Activated CD4-positive, alpha-beta T cell treated with anti-CD3 and anti-CD28 coated beads, Interleukin-2, amount 10 ng/mL, durations not matched to agents 7 days and 5 days (primary cell): Measurements from ENCODE around the gene LPAR1. TPM values are rescaled to one million over a fixed set of nuclear protein-coding genes. Genes with fewer than 3 reads are reported as not detected.

Source experiments
- CTCF ChIA-PET: fragments of 350-600 bp; sonication (Branson Sonifier 250); formaldehyde crosslinking; loops from one replicate; lab custom pipeline; 2021; ENCODE audit warnings: antibody characterized with exemption; lab: Charles Lee
- POLR2A ChIA-PET: fragments of 350-600 bp; sonication (Branson Sonifier 250); formaldehyde crosslinking; loops from one replicate; lab custom pipeline; 2021; ENCODE audit warnings: antibody characterized with exemption; lab: Charles Lee
- DNase-seq: peaks from one replicate; pipeline ENCODE4 v3.0.0-alpha.2; 2020
- H3K27ac Mint-ChIP-seq: one replicate; pipeline ENCODE4 v1.8.0; 2021; ENCODE audit warnings: mild to moderate bottlenecking, moderate library complexity, mixed read lengths
- H3K27me3 Mint-ChIP-seq: one replicate; pipeline ENCODE4 v1.8.0; 2021; ENCODE audit warnings: mixed read lengths
- H3K36me3 Mint-ChIP-seq: one replicate; pipeline ENCODE4 v1.8.0; 2021; ENCODE audit warnings: low read depth, mixed read lengths
- H3K4me1 Mint-ChIP-seq: one replicate; pipeline ENCODE4 v1.8.0; 2021; ENCODE audit warnings: mixed read lengths
- H3K4me3 Mint-ChIP-seq: one replicate; pipeline ENCODE4 v1.8.0; 2021; ENCODE audit warnings: mild to moderate bottlenecking, moderate library complexity, mixed read lengths
- H3K9me3 Mint-ChIP-seq: one replicate; pipeline ENCODE4 v1.8.0; 2021; ENCODE audit warnings: mixed read lengths
- total RNA-seq, 2 experiments: library from RNA; stranded (reverse); gene quantifications; one replicate each; pipeline ENCODE4 v1.2.3, GENCODE V29; 2021

Gene LPAR1
- total RNA-seq, 2 experiments from 2014 or later: not detected

DNA sequence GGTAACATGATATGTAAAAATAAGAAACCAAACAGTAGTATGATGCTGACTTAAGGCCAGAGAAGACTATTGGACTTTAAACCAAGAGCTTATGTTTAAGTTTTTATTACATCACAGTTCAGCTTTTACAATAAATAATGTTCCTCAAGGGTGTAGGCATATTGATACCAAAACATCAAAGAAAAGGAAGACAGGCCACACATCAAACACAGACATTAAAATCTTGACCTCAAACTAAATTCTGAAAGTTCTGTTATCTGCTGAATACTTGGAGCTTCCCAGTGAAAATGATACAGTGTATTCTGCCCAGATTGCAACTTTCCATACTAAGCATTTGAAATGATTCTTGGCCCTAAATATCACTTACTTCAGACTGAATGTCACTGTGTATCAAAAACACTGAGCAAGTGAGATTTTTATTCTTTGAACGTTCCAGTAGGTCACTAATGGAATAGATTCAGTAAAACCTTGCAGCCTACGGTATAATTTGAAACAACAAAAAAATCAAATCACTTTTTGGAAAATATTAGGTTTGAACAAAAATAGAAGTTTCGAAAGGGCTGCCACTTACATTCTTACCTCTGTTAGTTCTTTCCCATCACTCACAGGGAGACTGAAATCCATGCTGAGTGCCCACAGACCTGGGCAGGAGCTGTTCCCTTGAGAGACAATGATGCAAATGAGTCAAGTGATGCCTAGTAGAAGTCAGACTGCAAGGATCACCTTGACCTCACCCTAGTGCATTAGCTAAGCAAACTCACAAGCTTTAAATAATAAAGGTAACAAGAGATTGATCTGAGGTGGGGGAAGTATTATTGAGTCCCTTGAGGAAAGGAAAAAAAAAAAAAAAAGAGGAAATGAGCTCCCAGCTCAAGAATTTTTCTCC, 2.5 kb downstream of the LPAR1 start:
- peaks cover 9% of the 10 kb centered on the region for H3K4me1 Mint-ChIP-seq
- H3K36me3 Mint-ChIP-seq: no peaks in the 10 kb centered on the region
- H3K9me3 Mint-ChIP-seq: no peaks in the 10 kb centered on the region
- CTCF ChIA-PET: interaction anchor here (0.6 to 0.7 kb wide), 2 partner anchors 200 to 638 kb away, joined by 5 read pairs; no protein-coding TSS in a partner anchor
- DNase-seq: no peak
- no peak overlapping the region for H3K4me3 Mint-ChIP-seq
- POLR2A ChIA-PET: interaction anchor here (0.7 kb wide), 1 partner anchor 300 kb away, joined by 3 read pairs; no protein-coding TSS in a partner anchor
- H3K27me3 Mint-ChIP-seq: peaks cover 52% of the 10 kb centered on the region
- no peak overlapping the region for H3K27ac Mint-ChIP-seq

DNA sequence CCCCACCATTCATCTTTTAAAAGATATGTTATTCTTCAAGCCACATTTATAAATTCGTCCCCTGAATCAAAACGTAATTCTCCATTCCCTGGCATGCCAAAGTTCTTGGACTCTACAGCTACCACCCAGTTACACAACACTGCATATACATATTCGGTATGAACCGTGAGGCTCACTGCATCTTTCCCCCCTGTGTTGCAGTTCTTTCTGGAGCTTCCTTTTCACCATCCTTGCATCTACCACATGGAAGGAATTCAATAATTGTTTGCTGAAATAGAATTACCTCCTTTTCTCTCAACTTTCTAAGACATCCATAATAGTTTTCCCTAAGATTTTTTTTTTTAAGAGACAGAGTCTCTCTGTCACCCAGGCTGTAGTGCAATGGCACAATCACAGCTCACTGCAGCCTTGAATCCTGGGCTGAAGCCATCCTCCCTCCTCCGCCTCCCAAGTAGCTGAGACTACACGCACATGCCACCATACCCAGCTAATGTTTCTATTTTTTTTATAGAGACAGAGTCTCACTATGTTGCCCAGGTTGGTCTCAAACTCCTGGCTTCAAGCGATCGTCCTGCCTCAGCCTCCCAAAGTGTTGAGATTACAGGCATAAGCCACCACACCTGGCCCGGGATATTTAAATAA, 3.3 kb downstream of the LPAR1 start:
- Mint-ChIP-seq H3K27me3 (peaks cover 45% of the 10 kb centered on the region), H3K4me3 (no peak overlapping the region), H3K4me1 (peaks cover 9% of the 10 kb centered on the region), H3K27ac (no peak overlapping the region), H3K36me3 (no peaks in the 10 kb centered on the region), H3K9me3 (no peaks in the 10 kb centered on the region)
- POLR2A ChIA-PET: no interaction called here
- no peak for DNase-seq
- CTCF ChIA-PET: no interaction called here

DNA sequence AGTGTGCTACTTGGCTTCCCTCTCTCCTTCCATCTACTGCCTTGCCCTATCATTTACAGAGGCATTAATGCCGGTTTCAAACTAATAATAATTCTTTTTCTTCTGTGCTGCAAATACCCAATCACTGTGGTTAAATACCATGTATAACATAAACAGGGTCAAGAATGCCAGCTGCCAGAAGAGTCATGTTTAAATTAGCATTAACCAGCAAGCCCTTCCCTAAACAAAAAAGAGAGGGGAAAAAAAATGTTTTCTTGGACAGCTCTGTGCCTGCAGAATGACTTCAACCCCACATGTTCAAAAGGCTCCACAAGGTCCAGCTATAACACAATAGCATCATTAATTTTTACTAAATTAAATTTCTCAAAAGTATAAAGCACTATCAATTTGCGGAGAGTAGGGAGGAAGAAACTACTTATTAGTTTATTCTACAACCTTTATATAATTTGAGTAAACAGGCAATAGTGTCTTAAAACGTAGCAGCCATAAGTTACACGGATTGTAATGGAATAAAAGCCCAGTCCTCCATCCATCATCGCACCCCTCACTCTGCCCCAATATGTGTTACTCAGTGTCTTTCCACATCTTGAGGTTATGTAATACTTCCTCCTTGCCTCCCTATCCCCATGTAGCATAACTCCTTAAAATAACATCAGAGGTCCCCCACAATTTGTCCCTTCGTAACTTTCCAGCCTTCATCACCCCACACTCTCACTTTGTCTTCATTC, 3.9 kb downstream of the LPAR1 start:
- no peak overlapping the region for H3K4me3 Mint-ChIP-seq
- ChIA-PET POLR2A (no interaction called here), CTCF (no interaction called here)
- H3K4me1 Mint-ChIP-seq: peaks cover 11% of the 10 kb centered on the region
- no peaks in the 10 kb centered on the region for H3K9me3 Mint-ChIP-seq
- H3K36me3 Mint-ChIP-seq: no peaks in the 10 kb centered on the region
- DNase-seq: no peak
- peaks cover 43% of the 10 kb centered on the region for H3K27me3 Mint-ChIP-seq
- no peak overlapping the region for H3K27ac Mint-ChIP-seq

DNA sequence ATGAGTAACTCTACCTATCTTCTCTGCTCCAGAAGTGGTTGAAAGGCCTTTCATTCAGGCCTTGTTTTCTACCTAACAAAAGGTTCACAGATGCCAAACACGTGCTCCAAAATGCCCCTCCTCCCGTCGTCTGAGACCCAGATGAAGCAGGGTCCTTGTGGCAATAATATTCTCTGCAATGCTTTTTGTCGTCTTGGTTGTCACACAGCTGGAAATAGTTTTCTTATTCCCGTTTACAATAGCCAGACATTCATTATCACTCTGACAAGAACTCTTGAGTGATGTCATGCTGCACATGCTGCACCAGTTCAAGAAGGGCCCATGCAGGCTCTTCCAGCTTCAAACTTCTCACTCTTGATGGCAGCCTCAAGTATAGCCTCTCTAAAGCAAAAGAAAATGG, 7.8 kb downstream of the LPAR1 start:
- Mint-ChIP-seq H3K9me3 (no peaks in the 10 kb centered on the region), H3K27ac (no peak overlapping the region), H3K4me3 (no peak overlapping the region), H3K4me1 (peaks cover 8% of the 10 kb centered on the region), H3K27me3 (peaks cover 15% of the 10 kb centered on the region), H3K36me3 (no peaks in the 10 kb centered on the region)
- CTCF ChIA-PET: no interaction called here
- POLR2A ChIA-PET: no interaction called here
- no peak for DNase-seq

DNA sequence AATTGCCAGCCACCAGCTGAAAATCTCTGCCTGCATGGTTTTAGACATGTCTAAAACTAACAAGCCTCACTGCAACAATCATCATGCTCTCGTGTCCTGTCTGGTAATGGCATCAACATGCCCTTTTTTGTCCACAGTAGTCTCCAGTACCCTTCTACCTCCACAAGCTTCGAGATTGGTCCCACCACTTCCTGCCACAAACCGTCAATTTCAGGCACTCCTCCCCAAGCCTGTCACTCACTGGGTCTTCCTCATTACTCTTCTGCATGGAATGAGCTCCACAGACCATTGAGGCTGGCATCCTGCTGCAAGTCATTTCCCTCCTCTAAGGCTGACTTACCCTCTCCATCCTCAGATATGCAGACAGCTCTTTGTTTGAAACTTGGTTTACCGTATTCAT, 9.0 kb downstream of the LPAR1 start:
- H3K36me3 Mint-ChIP-seq: no peaks in the 10 kb centered on the region
- H3K9me3 Mint-ChIP-seq: no peaks in the 10 kb centered on the region
- peaks cover 8% of the 10 kb centered on the region for H3K4me1 Mint-ChIP-seq
- CTCF ChIA-PET: no interaction called here
- no peak overlapping the region for H3K27ac Mint-ChIP-seq
- DNase-seq: no peak
- H3K27me3 Mint-ChIP-seq: peaks cover 5% of the 10 kb centered on the region
- POLR2A ChIA-PET: no interaction called here
- no peak overlapping the region for H3K4me3 Mint-ChIP-seq

DNA sequence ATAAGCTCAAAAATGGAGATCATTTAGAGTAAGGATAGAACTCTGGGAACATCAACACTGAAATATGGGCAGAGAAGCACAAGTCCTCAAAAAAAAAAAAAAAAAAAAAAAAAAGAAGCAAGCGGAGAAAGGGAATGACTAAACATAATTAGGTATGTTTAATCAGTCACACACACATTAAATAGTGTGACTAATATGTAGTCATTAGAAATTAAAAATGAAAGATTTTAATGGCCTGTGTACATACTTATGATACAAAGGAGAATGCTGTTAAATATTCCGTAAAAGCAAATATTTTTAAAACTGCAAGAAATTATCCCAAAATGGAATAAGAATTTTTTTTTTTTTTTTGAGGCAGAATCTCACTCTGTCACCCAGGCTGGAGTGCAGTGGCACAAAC, 10.5 kb downstream of the LPAR1 start:
- H3K27ac Mint-ChIP-seq: no peak overlapping the region
- POLR2A ChIA-PET: no interaction called here
- H3K27me3 Mint-ChIP-seq: peaks cover 5% of the 10 kb centered on the region
- H3K4me1 Mint-ChIP-seq: peaks cover 8% of the 10 kb centered on the region
- H3K9me3 Mint-ChIP-seq: no peaks in the 10 kb centered on the region
- no peak overlapping the region for H3K4me3 Mint-ChIP-seq
- CTCF ChIA-PET: no interaction called here
- no peaks in the 10 kb centered on the region for H3K36me3 Mint-ChIP-seq
- no peak for DNase-seq

DNA sequence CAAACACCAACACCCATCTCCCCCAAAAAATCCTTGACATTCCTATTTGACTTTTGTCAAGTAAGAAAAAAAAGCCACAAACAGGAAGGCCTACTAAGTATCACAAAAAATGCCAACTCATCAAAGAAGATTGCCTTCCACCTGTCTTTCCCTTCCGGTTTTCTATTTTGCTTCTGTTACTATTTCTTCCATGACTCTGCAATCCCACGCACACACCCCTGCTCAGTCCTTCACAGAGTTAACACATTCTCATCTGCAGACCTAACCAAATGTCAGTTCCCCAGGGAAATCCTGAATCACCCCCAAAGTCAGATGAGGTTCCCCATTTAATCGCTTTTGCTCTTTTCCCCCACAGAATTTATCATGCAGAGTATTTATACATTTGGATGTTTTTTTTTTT, 15.1 kb downstream of the LPAR1 start:
- Mint-ChIP-seq H3K36me3 (no peaks in the 10 kb centered on the region), H3K27ac (no peak overlapping the region), H3K27me3 (no peaks in the 10 kb centered on the region), H3K4me1 (no peaks in the 10 kb centered on the region), H3K4me3 (no peak overlapping the region), H3K9me3 (no peaks in the 10 kb centered on the region)
- ChIA-PET CTCF (no interaction called here), POLR2A (no interaction called here)
- no peak for DNase-seq

DNA sequence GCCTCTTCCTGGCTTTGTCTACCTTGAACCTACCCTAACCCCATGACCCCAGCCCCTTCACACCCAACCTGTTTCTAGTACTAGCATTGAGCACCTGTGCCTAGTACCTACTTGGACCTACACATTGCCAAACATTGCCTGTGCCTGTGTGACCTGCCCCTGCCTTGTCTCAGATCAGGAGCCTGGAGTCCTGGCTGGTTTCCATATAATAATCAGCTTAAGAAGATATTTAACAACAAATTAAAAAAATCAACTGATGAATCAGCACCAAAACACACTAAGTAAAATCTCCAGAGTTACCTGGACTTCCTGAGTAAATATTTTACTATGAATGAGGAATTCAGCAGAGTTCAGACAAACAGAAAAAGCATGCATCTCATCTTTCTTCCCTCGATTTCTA, 17.7 kb downstream of the LPAR1 start:
- no peak for DNase-seq
- no peaks in the 10 kb centered on the region for H3K9me3 Mint-ChIP-seq
- no peak overlapping the region for H3K4me3 Mint-ChIP-seq
- no peaks in the 10 kb centered on the region for H3K27me3 Mint-ChIP-seq
- no peak overlapping the region for H3K27ac Mint-ChIP-seq
- POLR2A ChIA-PET: no interaction called here
- CTCF ChIA-PET: no interaction called here
- no peaks in the 10 kb centered on the region for H3K4me1 Mint-ChIP-seq
- H3K36me3 Mint-ChIP-seq: no peaks in the 10 kb centered on the region

DNA sequence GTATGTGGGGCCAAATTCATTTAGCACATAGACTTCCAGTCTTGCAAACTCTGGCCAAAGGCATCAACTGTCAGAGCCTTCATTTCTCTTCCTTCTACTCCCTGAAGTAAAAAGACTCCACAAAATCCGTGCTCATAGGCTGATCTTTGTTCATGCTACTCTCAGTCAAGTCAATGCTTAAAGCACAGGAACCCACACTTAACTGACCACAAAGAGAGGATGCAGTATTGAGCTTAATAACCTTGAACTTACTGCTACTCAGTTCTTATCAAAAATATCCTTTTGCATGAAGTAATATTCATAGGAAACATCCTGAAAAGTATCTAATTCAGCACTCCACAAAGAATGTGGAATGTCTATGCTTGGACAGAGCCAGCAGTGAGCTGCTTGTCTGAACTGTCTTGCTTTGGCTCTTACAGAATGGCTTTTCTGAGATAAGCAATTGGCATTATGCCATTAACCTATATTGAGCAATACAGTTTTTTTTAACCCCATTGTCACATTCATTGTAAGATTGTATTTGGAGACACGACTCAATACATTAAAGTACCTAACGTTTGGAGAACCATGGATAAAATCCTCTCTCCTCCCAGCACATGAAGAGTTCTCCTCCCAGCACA, 21.7 kb downstream of the LPAR1 start:
- CTCF ChIA-PET: no interaction called here
- POLR2A ChIA-PET: no interaction called here
- no peak for DNase-seq
- Mint-ChIP-seq H3K9me3 (no peaks in the 10 kb centered on the region), H3K4me3 (no peak overlapping the region), H3K27me3 (no peaks in the 10 kb centered on the region), H3K4me1 (no peaks in the 10 kb centered on the region), H3K36me3 (no peaks in the 10 kb centered on the region), H3K27ac (no peak overlapping the region)

DNA sequence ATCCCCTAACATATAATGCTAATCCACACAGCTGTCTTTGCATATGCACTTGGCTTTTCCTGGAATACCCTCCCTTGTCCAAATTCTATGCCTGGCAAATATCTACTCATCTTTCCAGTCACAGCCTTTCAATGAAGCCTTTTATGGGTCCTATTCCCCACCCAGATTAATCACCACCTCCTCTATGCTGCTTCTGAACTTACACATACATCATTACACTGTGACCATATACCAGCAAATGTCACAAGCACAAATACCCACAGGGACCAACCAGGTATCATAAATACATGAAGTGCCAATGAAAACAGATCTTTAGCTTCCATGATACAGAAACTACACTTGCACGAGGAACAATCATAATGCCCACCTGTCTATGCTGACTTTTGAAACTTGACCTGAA, 22.3 kb downstream of the LPAR1 start:
- no peaks in the 10 kb centered on the region for H3K9me3 Mint-ChIP-seq
- H3K27me3 Mint-ChIP-seq: no peaks in the 10 kb centered on the region
- H3K36me3 Mint-ChIP-seq: no peaks in the 10 kb centered on the region
- CTCF ChIA-PET: no interaction called here
- no peak overlapping the region for H3K27ac Mint-ChIP-seq
- H3K4me1 Mint-ChIP-seq: no peaks in the 10 kb centered on the region
- DNase-seq: no peak
- H3K4me3 Mint-ChIP-seq: no peak overlapping the region
- POLR2A ChIA-PET: no interaction called here

DNA sequence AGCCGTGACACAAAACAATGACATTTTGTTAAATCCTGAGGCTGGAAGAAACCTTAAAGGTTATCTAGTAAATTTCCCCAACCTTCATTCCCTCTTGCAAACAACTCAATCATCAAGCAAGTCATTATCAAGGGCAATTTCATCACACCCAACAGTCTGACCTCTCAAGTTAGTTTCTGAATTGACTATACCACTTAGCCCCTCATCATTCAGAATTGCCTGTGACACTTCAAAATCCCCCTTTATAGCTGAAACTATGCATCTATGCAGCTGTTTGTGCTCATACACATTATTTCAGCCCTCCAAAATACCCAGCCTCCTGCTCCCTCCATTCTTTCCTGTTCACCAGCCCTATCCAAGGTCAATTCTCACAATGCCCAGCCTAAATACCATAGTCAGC, 24.6 kb downstream of the LPAR1 start:
- ChIA-PET POLR2A (no interaction called here), CTCF (no interaction called here)
- no peaks in the 10 kb centered on the region for H3K36me3 Mint-ChIP-seq
- no peak overlapping the region for H3K27ac Mint-ChIP-seq
- no peaks in the 10 kb centered on the region for H3K4me1 Mint-ChIP-seq
- DNase-seq: no peak
- H3K27me3 Mint-ChIP-seq: no peaks in the 10 kb centered on the region
- H3K9me3 Mint-ChIP-seq: no peaks in the 10 kb centered on the region
- no peak overlapping the region for H3K4me3 Mint-ChIP-seq

DNA sequence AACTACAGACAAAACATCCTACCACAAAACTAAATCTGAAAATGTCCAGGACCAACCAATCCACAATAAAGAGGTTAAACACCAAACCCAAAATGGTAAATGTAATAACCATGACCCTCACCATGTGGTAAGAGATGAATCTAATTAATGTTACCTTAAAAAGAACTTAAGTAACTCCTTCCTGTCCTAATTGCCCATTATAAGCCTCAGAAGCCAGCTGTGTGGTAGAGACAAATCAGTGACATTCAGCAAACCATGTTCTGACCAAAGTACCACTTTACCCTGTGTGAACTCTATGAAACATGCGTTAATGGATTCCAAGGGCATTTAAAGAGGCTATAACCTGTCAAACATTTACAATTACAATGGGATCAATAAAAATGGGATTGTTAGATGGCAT, 25.0 kb downstream of the LPAR1 start:
- no peak overlapping the region for H3K4me3 Mint-ChIP-seq
- POLR2A ChIA-PET: no interaction called here
- H3K36me3 Mint-ChIP-seq: no peaks in the 10 kb centered on the region
- CTCF ChIA-PET: no interaction called here
- no peaks in the 10 kb centered on the region for H3K27me3 Mint-ChIP-seq
- H3K9me3 Mint-ChIP-seq: no peaks in the 10 kb centered on the region
- H3K27ac Mint-ChIP-seq: no peak overlapping the region
- no peaks in the 10 kb centered on the region for H3K4me1 Mint-ChIP-seq
- DNase-seq: no peak
